ENCODE measurements around the gene EVC.

Gene EVC

DNA sequence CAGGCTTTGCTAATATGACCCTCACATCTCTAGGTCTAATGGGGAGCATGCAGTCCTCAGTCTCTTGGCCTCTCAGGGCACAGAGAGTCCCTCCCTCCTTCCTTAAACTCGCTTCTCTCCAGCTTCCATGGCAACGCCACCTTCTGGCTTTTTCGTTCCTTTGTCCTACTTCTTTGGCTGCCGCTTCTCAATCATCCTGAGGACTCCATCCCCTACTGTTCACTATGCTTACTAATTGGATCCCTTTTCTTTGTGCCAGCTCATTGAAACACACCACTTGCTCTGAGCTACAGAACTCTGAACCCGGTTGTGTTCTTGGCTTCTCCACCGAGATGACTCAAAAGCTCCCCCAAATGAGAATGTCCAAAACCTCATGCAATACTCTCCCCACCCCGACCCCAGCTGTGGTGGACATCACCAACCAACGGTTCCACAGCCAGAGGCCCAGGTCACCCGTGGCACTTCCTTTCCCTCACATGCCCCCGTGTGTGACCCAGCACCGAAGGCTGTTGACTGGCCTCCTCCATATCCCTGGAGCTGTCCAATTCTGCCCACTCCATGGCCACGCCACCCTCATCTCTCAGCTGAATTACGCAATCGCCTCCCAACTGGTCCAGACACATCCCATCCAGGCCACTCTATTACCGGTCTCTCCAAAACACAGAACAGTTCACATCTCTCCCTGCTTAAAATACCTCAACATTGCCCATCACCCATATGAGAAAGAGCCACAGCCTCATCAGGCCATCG, 147.2 kb downstream of the EVC start:
- no peaks in the 10 kb centered on the region for H3K27me3 ChIP-seq (ENCODE audit: low read depth)
- H3K9me3 ChIP-seq, result no peaks in the 10 kb centered on the region
- no peak for DNase-seq (ENCODE audit: low spot score in 2 of 2)
- H3K4me1 ChIP-seq, result no peaks in the 10 kb centered on the region
- H3K36me3 ChIP-seq (replicated peaks), result peaks cover 47% of the 10 kb centered on the region
- in situ Hi-C loops (cut with MboI; ENCODE audit: low sequenced_read_pairs), result no loop called here
- no peak overlapping the region for H3K4me3 ChIP-seq

DNA sequence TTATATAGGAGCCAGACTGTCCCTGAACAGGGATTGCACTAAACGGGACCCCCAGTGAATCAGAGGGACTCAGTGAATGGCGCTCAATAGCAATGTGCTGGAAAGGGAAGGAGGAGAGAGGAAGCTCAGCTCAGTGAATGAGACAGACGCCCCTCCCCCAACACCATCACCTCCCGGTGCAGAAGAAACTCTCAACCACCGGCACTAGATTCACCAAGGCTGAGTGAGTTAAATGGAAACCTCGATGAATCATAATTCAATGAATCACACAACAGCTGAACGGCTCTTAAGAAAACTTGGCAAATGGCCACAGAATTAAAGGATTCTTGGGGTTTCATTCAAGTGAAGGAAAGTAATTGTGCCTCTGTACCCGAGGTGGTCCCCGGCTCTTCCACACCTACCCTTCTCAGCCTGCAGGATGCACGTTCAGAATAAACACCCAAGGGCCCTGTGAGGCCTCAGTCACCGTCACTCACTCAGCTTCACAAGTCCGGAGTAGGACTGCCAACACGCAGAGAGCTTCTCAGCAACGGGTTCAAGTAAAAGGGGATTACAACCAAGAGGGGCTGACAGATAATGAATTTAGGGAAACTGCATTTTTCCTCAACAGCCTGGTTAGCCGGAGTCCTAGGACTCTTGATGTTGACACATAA, 152.6 kb downstream of the EVC start:
- H3K36me3 ChIP-seq (replicated peaks), result peaks cover 39% of the 10 kb centered on the region
- DNase-seq (ENCODE audit: low spot score in 2 of 2), result no peak

More for the DNA sequence above, 152.6 kb downstream of the EVC start:
- H3K4me3 ChIP-seq, result no peak overlapping the region
- in situ Hi-C loops (cut with MboI; ENCODE audit: low sequenced_read_pairs), result no loop called here
- H3K4me1 ChIP-seq, result no peaks in the 10 kb centered on the region
- H3K9me3 ChIP-seq, result no peaks in the 10 kb centered on the region
- no peaks in the 10 kb centered on the region for H3K27me3 ChIP-seq (ENCODE audit: low read depth)
